LoVo (cell line): ENCODE data around the gene PEMT.
"Not testable (repeated sequence)": the region's sequence is repeated elsewhere in the genome, so short reads cannot be mapped to it uniquely, and the experiment has no call there.

ENCODE experiments used
- DNase-seq: peaks from one replicate; pipeline ENCODE4 v3.0.0-alpha.2; 2016; ENCODE audit warnings: low spot score

The PEMT gene

GRCh38 chr17:17487998-17488397 lies 103.5 kb downstream of the PEMT start:
- DNase-seq = no peak

GRCh38 chr17:17486416-17486815 lies 105.1 kb downstream of the PEMT start:
- DNase-seq = not testable (repeated sequence)

DNA sequence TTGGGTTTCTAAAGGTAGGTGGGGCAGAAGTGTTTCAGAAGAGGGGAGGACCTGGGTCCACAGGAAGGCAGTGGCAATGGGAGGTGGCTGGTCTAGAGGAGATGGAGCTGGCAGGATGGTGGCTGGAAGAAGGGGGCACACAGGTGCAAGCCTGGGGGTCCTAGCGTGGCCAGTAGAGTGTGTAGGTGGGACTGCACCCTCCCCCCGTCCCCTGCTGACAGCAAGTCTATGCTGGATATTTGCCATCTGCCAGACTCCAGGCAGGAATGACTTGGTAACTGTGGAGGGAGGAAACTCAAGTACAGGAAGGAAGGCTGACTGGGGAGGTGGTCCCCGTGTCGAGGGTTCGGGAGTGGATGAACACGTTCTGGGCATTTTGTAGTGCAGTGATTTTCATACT lies 106.1 kb downstream of the PEMT start:
- DNase-seq = no peak

- DNase-seq = no peak
Observed at GRCh38 chr17:17484451-17484899, 107.0 kb downstream of the PEMT start.

GRCh38 chr17:17481860-17482259 lies 109.6 kb downstream of the PEMT start:
- DNase-seq = no peak

- DNase-seq = no peak
Observed at GRCh38 chr17:17480593-17481148, 110.8 kb downstream of the PEMT start.

DNA sequence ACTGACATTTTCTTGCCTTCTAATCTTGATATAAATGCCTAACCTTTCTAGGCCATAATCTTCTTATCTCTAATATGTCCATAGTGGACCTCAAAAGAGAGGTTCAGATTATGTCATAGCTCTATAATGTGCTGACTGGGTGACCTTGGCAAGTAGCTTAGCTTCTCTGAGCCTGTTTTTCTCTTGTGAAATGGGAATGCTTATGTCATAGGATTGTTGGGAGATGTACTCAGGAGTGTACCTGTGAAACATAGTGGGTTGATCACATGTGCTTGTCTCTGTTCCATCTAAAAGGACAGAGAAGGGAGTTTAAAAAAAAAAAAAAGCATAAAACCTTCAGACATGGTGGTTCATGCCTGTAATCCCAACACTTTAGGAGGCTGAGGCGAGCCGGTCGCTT lies 112.3 kb downstream of the PEMT start:
- DNase-seq = no peak

DNA sequence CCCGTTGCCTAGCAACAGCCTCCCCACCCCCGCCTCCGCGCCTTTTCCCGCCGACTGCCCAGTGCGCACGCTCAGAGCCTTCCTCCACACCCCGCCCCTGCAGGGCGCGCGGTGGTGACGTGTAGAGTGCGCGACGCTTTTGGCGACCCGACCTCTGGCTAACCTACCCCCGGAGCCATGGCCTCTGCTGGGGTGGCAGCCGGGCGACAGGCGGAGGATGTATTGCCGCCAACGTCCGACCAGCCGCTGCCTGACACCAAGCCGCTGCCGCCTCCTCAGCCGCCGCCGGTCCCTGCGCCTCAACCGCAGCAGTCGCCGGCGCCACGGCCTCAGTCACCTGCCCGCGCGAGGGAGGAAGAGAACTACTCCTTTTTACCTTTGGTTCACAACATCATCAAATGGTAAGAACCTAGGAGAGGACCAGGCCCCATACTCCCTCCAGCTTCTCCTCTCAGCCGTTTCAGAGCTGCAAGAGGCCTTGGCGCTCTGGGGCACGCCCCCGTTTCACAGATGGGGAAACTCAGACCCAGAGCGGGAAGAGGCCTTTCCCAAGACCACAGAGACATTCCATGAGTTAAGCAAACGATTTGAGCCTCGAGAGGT lies 114.5 kb downstream of the PEMT start, which contains the start of gene MED9:
MED9 (plus strand) TSS at position 136 of the 603 bp plus-strand sequence; CDS start at position 178, 42 bp downstream.
- peak; percentile 94 for DNase-seq

GRCh38 chr17:17474341-17474740 lies 117.2 kb downstream of the PEMT start:
- DNase-seq = no peak

- DNase-seq = no peak
Observed at GRCh38 chr17:17472333-17472920, 119.1 kb downstream of the PEMT start.

- DNase-seq = no peak
Observed at GRCh38 chr17:17469996-17470395, 121.5 kb downstream of the PEMT start.

GRCh38 chr17:17469358-17469757 lies 122.2 kb downstream of the PEMT start:
- DNase-seq = no peak

GRCh38 chr17:17468217-17469010 lies 123.1 kb downstream of the PEMT start:
- no peak for DNase-seq

GRCh38 chr17:17467720-17468119 lies 123.8 kb downstream of the PEMT start:
- no peak for DNase-seq

- no peak for DNase-seq
Observed at GRCh38 chr17:17467016-17467415, 124.5 kb downstream of the PEMT start.

- no peak for DNase-seq
Observed at GRCh38 chr17:17466511-17466910, 125.0 kb downstream of the PEMT start.

DNA sequence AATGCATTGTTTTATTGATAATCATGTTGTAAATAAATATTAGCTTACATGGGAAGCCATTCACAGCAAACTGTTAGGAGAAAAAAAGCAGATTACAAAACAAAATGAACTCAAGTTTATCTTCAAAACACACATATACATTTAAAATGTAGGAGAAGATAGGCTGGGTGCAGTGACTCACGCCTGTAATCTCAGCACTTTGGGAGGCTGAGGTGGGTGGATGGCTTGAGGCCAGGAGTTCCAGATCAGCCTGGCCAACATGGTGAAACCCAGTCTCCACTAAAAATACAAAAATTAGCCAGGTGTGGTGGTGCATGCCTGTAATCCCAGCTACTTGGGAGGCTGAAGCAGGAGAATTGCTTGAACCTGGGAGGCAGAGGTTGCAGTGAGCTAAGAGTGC lies 125.6 kb downstream of the PEMT start:
- not testable (repeated sequence) for DNase-seq

DNA sequence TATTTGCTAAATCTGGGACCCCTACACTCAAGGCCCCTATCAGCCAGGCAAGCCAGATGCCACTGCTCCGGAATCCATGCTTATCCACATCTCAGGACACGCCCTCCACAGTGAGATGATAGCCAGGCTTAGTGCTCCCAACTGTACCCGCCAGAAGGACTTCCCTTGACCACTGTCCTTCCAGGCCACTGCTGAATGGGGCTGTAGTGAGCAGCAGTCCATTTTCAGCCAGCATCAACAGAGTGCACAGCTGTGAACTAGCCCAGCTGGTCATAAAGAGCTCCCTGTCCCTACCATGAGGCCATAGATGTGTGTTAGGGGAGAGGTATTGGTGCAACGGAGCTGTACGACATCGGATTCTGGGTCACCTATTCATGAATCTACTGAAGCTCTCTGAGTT lies 127.7 kb downstream of the PEMT start:
- DNase-seq = no peak

DNA sequence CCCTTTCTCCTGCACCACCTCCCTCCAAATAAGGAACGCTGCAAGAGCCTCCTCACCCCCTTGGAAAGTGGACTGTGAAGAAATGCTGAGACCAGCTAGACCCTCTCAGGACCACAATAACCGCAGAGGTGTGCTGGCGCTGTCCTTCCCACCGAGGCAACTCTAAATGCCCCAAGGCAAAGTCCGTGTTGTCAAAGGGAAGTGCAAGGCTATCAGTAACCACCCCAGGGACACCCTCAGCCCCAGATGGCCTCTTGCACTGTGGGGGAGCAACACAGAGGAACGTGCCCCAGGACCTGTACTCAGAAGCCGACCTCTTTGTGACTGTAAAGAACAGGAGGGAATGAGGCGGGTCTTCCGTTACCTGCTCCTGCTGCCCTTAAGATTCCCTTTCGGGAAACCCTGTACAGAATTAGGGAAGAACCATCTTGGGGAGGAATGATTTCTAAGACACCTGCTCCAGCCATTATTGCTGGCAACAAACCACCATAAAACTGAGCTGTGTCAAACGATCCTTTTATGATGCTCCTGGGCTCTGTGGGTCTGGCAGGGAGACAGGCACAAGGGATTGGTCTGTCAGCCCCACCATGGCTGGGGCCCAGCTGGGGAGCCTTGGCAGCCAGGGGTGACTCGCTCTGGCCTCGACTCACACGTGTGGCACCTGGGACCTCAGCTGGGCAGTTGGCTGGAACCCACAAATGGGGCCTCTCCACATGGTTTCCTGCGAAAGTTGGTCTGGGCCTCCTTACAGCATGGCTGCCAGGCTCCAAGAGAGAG lies 129.3 kb downstream of the PEMT start:
- no peak for DNase-seq

DNA sequence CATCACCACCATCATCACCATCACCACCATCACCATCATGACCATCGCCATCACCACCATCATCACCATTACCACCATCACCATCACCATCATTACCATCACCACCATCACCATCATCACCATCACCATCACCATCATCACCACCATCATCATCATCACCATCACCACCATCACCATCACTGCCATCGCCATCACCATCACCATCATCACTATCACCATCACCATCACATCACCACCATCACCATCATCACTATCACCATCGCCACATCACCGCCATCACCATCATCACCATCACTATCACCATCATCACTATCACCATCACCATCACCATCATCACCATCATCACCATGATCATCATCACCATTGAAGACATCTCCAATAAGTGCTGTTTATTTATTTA lies 131.5 kb downstream of the PEMT start:
- no peak for DNase-seq

GRCh38 chr17:17457680-17458079 lies 133.8 kb downstream of the PEMT start:
- DNase-seq = no peak

- no peak for DNase-seq
Observed at GRCh38 chr17:17456251-17456650, 135.3 kb downstream of the PEMT start.
